ENCODE data around the gene SLC6A1. TPM values are rescaled to one million over a fixed set of nuclear protein-coding genes. Genes with fewer than 3 reads are reported as not detected.

The SLC6A1 gene
- total RNA-seq, 2 donors from 2014 or later, result not detected

GRCh38 chr3:11076711-11077110 lies 84.2 kb downstream of the SLC6A1 start:
- Mint-ChIP-seq H3K27me3 (peaks cover 23% of the 10 kb centered on the region), H3K4me1 (no peaks in the 10 kb centered on the region), H3K4me3 (no peak overlapping the region), H3K36me3 (ENCODE audit: low read depth) (no peaks in the 10 kb centered on the region), H3K27ac (no peak overlapping the region)
- DNase-seq (no peak), ATAC-seq (no peak)
- H3K9me3 ChIP-seq (ENCODE audit: control insufficient read depth, low read length, poor library complexity, severe bottlenecking), result no peaks in the 10 kb centered on the region

GRCh38 chr3:11077466-11077865 lies 84.9 kb downstream of the SLC6A1 start:
- DNase-seq, result no peak

GRCh38 chr3:11078826-11079515 lies 86.4 kb downstream of the SLC6A1 start:
- no peaks in the 10 kb centered on the region for H3K9me3 ChIP-seq (ENCODE audit: control insufficient read depth, low read length, poor library complexity, severe bottlenecking)
- Mint-ChIP-seq H3K36me3 (ENCODE audit: low read depth) (no peaks in the 10 kb centered on the region), H3K27ac (no peak overlapping the region), H3K4me3 (no peak overlapping the region), H3K27me3 (peaks cover 25% of the 10 kb centered on the region), H3K4me1 (no peaks in the 10 kb centered on the region)
- DNase-seq (no peak), ATAC-seq (no peak)

More at GRCh38 chr3:11077466-11077865, 84.9 kb downstream of the SLC6A1 start:
- Mint-ChIP-seq H3K27ac (no peak overlapping the region), H3K36me3 (ENCODE audit: low read depth) (no peaks in the 10 kb centered on the region), H3K4me3 (no peak overlapping the region), H3K4me1 (no peaks in the 10 kb centered on the region), H3K27me3 (peaks cover 26% of the 10 kb centered on the region)
- ATAC-seq, result no peak
- H3K9me3 ChIP-seq (ENCODE audit: control insufficient read depth, low read length, poor library complexity, severe bottlenecking), result no peaks in the 10 kb centered on the region

GRCh38 chr3:11080492-11080891 lies 87.9 kb downstream of the SLC6A1 start:
- Mint-ChIP-seq H3K4me1 (peaks cover 2% of the 10 kb centered on the region), H3K36me3 (ENCODE audit: low read depth) (no peaks in the 10 kb centered on the region), H3K27me3 (peaks cover 20% of the 10 kb centered on the region), H3K27ac (no peak overlapping the region), H3K4me3 (no peak overlapping the region)
- no peak for ATAC-seq
- DNase-seq, result no peak
- no peaks in the 10 kb centered on the region for H3K9me3 ChIP-seq (ENCODE audit: control insufficient read depth, low read length, poor library complexity, severe bottlenecking)

- no peaks in the 10 kb centered on the region for H3K9me3 ChIP-seq (ENCODE audit: control insufficient read depth, low read length, poor library complexity, severe bottlenecking)
- DNase-seq (no peak), ATAC-seq (no peak)
- Mint-ChIP-seq H3K4me1 (peaks cover 2% of the 10 kb centered on the region), H3K4me3 (no peak overlapping the region), H3K27me3 (peaks cover 24% of the 10 kb centered on the region), H3K27ac (no peak overlapping the region), H3K36me3 (ENCODE audit: low read depth) (no peaks in the 10 kb centered on the region)
Observed at GRCh38 chr3:11084098-11084497, 91.5 kb downstream of the SLC6A1 start.

GRCh38 chr3:11084677-11085076 lies 92.1 kb downstream of the SLC6A1 start:
- H3K27ac Mint-ChIP-seq, result no peak overlapping the region
- no peaks in the 10 kb centered on the region for H3K9me3 ChIP-seq (ENCODE audit: control insufficient read depth, low read length, poor library complexity, severe bottlenecking)
- ATAC-seq (no peak), DNase-seq (no peak)
- H3K4me1 Mint-ChIP-seq, result peaks cover 2% of the 10 kb centered on the region
- H3K36me3 Mint-ChIP-seq (ENCODE audit: low read depth), result no peaks in the 10 kb centered on the region
- peaks cover 29% of the 10 kb centered on the region for H3K27me3 Mint-ChIP-seq
- no peak overlapping the region for H3K4me3 Mint-ChIP-seq

GRCh38 chr3:11085093-11085840 lies 92.7 kb downstream of the SLC6A1 start:
- no peak for ATAC-seq
- no peak for DNase-seq
- H3K4me3 Mint-ChIP-seq, result no peak overlapping the region
- no peaks in the 10 kb centered on the region for H3K36me3 Mint-ChIP-seq (ENCODE audit: low read depth)
- no peaks in the 10 kb centered on the region for H3K9me3 ChIP-seq (ENCODE audit: control insufficient read depth, low read length, poor library complexity, severe bottlenecking)
- H3K4me1 Mint-ChIP-seq, result peaks cover 2% of the 10 kb centered on the region
- H3K27ac Mint-ChIP-seq, result no peak overlapping the region
- peaks cover 29% of the 10 kb centered on the region for H3K27me3 Mint-ChIP-seq

GRCh38 chr3:11086856-11087255 lies 94.3 kb downstream of the SLC6A1 start:
- DNase-seq, result no peak
- Mint-ChIP-seq H3K4me3 (no peak overlapping the region), H3K36me3 (ENCODE audit: low read depth) (no peaks in the 10 kb centered on the region), H3K27me3 (peaks cover 26% of the 10 kb centered on the region), H3K4me1 (peaks cover 2% of the 10 kb centered on the region), H3K27ac (no peak overlapping the region)
- no peak for ATAC-seq
- H3K9me3 ChIP-seq (ENCODE audit: control insufficient read depth, low read length, poor library complexity, severe bottlenecking), result no peaks in the 10 kb centered on the region

- Mint-ChIP-seq H3K27me3 (peaks cover 21% of the 10 kb centered on the region), H3K4me1 (peaks cover 4% of the 10 kb centered on the region), H3K27ac (no peak overlapping the region), H3K4me3 (no peak overlapping the region), H3K36me3 (ENCODE audit: low read depth) (no peaks in the 10 kb centered on the region)
- DNase-seq, result no peak
- no peaks in the 10 kb centered on the region for H3K9me3 ChIP-seq (ENCODE audit: control insufficient read depth, low read length, poor library complexity, severe bottlenecking)
- no peak for ATAC-seq
Observed at GRCh38 chr3:11088066-11088465, 95.5 kb downstream of the SLC6A1 start.

GRCh38 chr3:11088831-11089230 lies 96.3 kb downstream of the SLC6A1 start:
- no peak for DNase-seq
- Mint-ChIP-seq H3K4me1 (peaks cover 4% of the 10 kb centered on the region), H3K27ac (no peak overlapping the region), H3K4me3 (no peak overlapping the region), H3K27me3 (peaks cover 19% of the 10 kb centered on the region), H3K36me3 (ENCODE audit: low read depth) (no peaks in the 10 kb centered on the region)
- no peaks in the 10 kb centered on the region for H3K9me3 ChIP-seq (ENCODE audit: control insufficient read depth, low read length, poor library complexity, severe bottlenecking)
- ATAC-seq, result no peak

Other genes starting within 250 kb of the SLC6A1 start
- gene SLC6A11, start 176.5 kb upstream of the SLC6A1 start, total RNA-seq, result not detected
- not detected for gene HRH1, start 161.7 kb downstream of the SLC6A1 start, total RNA-seq